GM19239 (cell line): ENCODE data around the gene GPR150.
A peak's percentile ranks its signal among the peaks of the same experiment; 100 is the strongest.

ENCODE experiments used
- DNase-seq: peaks from one replicate; pipeline ENCODE4 v3.0.0; 2011; ENCODE audit warnings: low spot score; ENCODE audit not compliant: insufficient read length
- FAIRE-seq: peaks from 2 replicates; lab custom pipeline; 2011; peaks lifted over from hg19 to GRCh38; lab: Jason Lieb, UNC

Gene GPR150

DNA sequence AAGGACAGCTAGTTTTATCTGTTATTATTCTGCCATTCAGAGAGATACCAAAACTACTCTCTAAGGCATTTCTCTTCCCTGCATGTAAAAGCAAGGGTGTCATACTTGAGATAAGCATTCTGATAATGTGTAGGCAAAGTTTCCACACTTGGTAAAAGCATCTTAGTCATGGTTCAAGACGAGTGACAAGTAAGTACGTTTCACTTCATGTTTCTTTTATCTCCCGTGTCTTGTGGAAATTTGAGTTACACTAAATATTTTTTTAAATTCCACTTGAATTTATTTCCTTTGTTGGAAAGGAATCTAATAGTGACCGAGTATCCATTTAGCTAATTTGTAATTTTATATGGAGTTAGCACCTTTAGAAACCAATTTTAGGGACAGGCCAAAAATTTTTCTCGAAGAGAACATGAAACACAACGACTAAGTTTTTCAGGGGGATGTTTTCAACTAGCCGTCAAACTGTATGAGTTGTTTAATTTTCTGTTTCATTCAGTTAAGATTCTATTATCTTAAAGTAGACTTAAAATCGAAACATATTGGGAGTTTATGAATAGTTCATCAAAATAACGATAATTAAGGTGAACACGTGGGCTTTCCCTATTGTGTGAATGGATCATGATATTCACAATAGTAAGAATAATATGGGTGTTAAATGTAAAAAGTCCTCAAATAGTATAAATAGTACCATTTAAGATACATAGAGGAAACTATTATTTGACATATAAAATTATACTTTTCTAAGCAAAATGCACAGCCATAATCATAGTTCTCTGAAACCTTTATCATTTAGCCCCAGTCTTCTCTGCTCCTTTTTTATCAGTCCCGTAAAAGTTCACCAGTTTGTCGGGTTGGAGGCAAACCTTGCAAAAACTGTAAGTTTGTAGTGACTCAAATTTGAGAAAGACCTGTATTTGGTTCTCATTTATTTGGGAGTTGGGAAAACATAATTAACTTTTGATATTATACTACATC is 28.3 kb downstream of the GPR150 start:
- peak; percentile 33 for FAIRE-seq
- DNase-seq, result no peak

DNA sequence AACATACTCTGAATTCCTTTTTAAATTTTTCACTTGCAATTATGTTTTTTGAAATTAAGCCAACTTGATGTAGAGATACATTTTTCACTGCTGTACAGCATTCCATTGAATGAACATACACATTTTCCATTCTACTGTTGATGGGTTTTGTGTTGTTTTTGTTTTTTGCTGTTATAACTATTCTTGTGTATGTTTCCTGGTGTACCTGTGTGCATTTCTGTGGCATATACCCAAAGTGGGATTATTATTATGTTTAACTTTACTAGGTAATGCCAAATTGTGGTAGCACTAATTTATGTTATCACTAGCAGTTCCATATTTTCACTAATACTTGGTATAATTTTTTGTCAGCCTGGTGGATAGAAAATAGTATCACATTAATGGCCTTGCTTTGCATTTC is 29.4 kb downstream of the GPR150 start:
- no peak for FAIRE-seq
- DNase-seq, result no peak

DNA sequence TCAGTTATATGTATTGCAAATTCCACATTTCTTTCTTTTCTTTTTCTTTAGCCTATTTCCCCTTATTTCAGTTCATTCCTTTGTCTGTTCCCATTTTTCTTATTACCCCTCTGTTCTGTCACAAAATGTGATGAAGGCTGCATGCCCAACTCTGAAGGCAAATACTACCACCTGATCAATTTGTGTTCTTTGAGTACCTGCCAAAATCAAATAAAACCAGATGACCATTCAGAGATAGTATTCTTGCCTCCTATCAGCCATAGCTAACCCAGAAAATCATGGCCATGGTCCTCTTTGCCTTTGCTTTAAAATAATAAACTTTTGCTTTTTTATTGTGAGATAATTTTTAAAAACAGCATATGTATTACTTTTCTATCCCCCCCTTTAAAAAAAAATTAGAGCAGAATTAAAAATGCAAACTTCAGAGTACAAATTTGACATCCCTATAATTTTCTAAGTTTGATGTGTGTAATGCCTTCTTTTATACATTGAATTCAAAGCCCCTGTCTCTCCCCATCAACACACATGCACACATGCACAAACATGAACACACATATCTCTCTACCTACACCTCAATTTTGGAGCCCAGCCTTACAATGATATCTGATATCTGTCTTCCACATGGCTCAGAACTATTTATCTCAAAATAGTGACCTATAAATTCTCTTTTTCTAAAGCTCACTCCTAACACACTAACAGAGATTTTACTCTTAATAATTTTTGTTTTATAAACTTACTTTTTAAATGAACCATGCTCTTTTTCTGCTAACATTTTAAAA is 30.1 kb downstream of the GPR150 start:
- no peak for DNase-seq

DNA sequence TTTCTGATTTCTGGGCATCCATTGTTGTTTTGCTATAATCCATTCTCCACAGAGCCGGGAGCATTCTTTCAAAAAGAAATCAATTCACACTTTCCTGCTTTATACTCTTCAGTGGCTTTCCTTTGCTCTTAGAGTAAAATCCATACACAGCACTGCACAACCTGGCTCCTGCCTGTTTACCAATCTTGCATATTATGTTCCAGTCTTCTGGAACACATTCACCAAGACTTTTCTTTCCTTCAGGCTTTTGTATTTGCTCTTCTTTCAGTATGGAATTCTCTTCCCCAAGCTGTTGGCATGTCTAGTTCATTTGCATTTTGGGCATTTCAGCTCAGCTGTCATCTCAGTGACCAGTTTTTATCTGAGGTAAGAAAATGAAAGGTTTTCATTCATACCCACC is 33.0 kb downstream of the GPR150 start:
- no peak for DNase-seq
- no peak for FAIRE-seq

More for the DNA sequence above, 30.1 kb downstream of the GPR150 start:
- FAIRE-seq, result no peak

DNA sequence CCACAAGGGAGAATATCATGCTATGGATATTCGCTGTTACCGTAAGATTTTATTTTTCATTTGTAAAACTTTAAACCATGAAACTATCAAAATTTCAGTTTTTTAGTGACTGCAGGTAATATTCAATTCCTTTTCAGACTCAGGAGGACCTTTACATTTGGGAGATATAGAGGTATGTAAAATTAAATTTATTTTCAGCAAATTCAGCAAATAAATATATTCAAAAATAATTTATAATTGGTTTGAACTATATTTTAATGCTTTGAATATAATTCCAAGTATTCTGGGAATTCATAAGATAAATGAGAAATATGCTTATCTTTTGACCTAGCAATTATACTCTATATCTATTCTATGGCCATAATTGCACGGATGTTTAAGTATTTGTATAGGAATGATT is 34.3 kb downstream of the GPR150 start:
- FAIRE-seq (no peak), DNase-seq (no peak)

DNA sequence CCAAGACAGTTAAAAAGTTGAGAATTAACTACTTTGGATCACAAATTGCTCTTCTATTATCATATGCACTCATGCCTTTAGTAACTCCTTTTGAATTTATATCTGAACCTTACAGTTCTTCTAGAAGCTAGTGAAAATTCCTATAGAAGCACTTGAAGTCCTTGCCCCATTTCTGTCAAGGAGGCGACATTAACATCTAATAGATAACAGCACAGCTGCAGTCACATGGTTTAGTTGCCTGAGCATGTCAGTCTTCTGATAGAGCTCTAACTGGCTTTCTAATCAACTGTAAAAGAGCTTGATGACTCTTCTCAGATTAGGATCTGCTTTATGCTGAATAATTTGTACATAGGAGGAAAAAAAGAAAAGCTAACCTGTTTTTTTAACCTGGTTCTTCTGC is 35.7 kb downstream of the GPR150 start:
- DNase-seq, result no peak
- FAIRE-seq, result peak; percentile 76

DNA sequence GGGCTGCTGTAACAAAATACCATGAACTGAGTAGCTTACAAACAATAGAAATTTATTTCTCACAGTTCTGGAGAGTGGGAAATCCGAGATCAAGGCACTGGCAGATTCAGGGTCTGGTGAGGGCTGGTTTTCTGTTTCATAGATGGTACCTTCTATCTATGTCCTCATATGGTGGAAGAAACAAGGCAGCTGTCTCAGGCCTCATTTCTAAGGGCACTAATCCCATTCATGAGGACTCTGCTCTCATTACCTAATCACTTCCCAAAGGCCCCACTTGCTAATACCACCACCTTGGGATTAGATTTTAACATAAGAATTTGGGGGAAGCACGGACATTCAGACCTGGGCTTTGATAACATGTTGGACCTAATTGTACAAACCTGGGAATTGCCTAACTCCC is 40.2 kb downstream of the GPR150 start:
- FAIRE-seq, result no peak

DNA sequence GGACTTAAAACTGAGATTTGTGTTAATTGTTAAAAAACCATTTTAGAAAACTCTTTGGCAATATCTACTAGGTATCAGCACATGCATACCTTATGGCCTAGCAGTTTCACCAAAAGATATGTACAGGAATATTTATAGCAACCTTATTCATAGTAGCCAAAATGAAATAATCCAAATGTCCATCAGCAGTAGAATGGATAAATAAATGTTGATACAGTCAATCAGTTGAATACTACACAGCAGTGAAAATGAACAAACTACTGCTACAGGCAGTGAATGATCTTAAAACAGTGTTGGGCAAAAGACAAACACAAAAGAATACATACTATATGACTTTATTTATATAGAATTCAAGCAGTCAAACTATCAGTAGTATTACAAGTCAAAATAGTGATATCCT is 43.1 kb downstream of the GPR150 start:
- DNase-seq (no peak), FAIRE-seq (no peak)

More for the DNA sequence above, 40.2 kb downstream of the GPR150 start:
- no peak for DNase-seq

DNA sequence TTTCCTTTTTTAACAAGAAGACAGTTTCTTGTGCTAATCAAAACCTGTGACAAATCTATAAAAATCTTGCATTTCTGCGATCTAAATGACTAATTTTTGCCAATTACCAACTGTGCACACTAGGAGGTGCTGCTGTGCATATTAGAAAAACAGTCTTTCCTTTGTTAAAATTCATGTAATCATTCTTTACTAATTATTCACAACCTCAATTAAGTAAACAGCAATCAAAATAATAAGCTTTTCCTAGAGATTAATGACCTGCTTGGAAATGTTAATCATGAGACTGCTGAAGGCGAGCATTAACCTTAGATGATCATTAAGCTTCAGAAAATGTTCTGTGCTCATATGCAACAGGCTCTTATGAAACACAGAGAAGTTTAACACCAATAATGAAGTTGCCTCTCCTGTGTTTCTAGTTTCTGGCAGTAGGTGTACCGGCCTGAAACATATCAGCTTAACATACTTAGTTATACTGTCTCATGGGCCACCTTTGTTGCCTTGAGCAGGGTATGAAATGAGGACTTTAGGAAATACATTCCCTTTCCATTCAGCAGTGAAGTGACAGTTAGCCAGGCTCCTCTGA is 44.4 kb downstream of the GPR150 start:
- FAIRE-seq, result peak; percentile 76
- DNase-seq, result no peak

DNA sequence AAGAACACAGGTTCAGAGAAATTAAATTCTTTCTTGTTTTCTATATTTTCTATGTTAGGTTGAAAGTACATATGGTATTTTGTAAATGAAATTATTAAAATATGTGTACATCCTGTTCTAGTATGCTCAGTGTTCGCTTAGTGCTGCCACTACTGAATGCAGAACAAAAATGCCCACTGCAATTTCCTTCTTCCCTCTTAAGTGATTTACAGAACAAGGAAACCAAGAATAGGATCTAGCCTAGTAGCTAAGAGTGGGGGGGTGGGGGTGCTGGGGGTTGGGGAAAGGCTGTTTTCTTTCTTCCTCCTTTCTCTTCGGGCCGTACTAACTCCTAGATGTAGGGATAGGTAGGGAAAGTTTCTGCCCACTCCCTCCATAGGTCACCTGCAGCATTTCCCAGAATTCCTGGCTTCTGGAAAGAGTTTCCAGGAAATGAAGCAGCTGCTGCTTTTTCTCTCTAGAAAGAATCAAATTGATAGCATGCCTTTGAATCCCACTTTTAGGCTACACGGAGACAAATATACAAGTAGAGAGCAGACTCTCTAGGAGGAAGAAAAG is 47.3 kb downstream of the GPR150 start:
- no peak for DNase-seq
- no peak for FAIRE-seq

DNA sequence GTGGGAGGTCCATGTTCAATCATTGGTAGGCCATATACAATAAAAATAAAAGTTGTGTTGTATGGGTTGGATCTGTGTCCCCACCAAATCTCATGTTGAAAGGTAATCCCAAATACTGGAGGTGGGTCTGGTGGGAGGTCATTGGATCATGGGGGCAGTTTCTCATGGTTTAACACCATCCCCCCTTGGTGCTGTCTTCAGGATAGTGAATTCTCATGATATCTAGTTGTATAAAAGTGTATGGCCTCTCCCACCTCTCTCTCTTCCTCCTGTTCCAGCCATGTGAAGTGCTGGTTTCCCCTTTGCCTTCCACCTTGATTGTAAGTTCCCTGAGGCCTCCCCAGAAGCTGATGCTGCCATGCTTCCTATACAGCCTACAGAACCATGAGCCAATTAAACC is 47.8 kb downstream of the GPR150 start:
- DNase-seq (no peak), FAIRE-seq (no peak)

DNA sequence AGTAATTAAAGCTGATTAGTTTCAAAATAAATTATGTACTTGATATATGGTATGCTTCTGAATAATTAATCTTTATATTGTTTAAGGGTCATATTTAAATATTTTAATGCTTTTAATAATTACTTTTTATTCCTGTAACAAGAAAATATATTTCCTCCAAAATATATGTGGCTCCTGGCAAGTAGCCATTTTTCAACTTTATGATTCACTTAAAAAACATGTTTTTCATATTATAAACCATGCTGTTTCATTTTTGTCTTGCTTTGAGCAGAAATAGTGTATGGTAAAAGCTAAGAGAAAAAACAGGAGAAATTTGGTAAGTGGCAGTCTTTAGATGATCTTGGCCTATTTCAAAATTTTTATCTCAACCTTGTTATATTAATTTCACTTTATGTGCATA is 48.3 kb downstream of the GPR150 start:
- no peak for FAIRE-seq
- DNase-seq, result no peak

DNA sequence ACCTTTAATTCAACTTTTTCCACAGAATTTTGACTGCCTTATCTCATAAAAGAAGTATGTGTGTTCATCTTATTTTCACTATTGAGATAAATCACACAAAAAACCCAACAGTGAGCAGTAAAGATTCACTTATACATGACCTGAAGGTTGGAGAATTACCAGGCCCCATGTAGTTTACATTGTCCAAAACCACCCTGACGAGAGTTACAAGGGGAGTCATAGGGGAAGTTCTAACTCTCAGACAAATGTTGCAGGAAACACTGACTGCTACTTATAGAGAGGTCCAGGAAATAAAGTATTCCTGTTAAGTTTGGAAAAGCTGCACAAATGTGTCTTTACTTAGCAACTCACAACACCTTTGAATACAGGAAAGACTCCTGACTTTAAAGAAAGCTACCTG is 48.8 kb downstream of the GPR150 start:
- no peak for DNase-seq
- peak; percentile 58 for FAIRE-seq

DNA sequence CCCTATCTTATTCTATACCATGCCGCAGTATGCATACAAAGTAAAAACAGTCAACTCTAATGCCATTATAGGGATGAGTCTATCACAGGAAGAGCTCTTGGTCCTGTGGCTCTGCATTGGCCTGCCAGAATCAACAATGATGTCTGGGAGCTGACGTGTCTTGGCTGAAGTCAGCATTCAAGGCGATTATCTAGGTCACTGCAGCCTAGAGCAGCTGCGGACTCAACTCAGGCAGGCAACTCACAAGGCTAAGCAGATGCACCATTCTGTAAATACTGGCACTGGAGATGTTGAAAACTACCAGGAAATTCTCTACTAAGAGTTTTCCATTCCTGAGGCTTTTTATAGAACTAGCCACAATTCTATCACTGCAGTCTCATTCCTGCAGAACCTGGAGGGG is 49.7 kb downstream of the GPR150 start:
- no peak for FAIRE-seq
- no peak for DNase-seq

DNA sequence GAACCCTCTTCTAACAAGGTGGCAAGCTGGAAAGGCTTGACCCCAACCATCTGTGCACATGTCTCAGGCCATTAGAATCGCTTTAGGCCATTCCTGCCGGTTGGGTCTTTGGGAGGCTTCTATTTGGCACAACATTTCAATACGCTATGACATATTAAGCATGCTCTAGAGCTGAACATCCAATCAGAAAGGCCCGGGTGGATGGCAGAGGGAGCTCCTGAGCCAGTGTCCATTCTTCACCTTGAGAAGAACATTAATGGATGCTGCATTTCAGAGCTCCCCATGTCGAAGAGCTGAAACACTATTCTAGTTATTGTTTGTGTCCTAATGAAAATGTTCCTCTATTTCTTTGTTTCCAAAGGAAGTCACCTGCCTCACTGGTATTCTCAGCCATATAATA is 50.1 kb downstream of the GPR150 start:
- no peak for DNase-seq
- no peak for FAIRE-seq

DNA sequence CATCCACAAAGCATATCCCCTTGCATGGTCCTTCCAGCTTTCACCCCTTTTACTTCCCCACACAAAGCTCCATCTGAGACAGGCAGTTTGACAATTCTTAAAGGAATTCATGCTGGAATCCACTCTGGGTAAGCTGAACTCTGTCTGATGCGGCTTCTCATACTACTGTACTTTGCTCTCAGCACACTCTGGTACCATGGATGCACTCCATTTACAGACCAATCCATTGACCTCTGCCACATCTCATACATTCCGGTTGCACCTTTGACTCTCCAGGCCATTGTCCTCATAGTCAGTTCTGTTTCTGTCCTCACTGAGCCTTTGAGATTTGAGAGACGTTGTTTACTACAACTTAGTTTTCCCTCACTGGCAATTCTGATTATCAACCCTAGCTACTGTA is 50.7 kb downstream of the GPR150 start:
- no peak for FAIRE-seq
- DNase-seq, result no peak
